GM19193 (cell line): ENCODE measurements around the gene SNRK.

Experiments
- POLR2A ChIP-seq: IDR thresholded peaks from 4 replicates; pipeline ENCODE4 v1.6.1; 2011; ENCODE audit not compliant: insufficient read depth, insufficient read length; ENCODE audit errors: extremely low read depth

SNRK gene

DNA sequence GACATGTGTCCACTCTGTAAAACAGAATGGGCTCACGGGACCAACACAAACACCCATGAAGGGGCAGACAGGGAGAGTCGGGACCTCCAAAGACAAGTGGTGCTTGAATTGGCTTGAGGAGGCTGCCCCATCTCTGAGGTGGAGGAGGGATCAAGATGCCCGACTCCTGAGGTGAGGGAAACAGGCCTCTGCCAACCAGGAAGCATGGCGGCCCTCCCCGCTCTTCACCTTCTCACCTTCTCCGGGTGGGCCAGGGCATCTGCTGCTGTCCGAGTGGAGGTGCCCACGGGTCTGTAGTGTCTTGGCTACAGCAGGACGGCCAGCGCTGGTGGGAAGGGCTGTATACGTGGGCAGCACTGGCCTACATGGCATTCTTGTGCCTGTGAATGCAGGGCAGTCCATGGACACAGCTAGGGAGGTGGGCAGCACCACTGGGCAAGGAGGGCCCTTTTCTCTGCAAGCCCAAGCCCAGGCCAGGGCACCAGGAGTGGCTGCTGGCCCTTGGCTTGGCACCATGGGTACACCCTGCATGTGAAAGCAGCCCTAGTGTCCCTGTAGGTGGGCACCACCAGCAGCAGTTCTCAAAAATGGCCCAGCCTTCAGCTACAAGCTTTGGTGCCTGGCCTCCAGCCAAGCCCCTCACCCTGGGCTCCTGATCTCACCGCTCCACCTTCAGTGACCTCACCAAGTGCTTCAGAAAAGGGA lies 79.4 kb downstream of the SNRK start:
- TF ChIP-seq POLR2A, result no peak

DNA sequence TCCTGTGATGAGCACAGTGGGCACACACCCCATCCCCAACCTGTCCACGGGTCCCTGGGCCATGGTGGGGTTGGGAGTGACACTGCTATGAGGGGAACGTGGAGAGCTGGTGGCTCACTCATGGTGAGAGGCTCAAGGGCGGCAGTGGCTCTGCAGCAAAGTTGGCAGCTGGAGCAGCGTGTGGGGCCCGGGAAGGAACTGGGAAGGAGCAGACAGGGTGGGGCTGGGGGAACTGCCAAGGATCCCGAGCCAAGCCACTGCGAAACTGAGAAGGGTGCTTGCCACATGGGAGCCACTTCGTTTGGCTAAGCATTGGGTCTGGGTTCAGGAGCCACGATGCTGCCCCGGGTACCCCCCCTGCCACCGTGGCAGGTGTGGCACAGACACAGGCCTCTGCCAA lies 80.1 kb downstream of the SNRK start:
- TF ChIP-seq POLR2A, result no peak

DNA sequence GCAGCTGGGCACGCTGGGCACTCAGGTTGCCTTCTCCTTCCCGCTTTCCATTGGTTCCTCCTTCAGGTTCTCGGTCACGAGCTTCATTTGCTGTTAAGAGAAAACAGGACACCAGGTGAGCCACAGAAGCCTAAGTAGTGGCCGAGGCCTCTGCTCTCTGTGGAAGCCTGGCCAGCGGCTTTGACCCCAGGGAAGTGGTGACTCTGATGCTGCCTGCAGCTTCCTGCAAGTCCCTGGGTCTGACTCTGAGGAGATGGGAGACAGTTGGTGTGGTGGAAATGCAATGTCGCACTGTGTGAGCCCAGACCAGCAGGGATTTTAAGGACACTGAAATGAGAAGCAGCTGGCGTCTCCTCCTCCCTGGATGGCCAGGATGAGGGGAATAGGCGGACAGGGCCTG lies 80.5 kb downstream of the SNRK start:
- no peak for TF ChIP-seq POLR2A

DNA sequence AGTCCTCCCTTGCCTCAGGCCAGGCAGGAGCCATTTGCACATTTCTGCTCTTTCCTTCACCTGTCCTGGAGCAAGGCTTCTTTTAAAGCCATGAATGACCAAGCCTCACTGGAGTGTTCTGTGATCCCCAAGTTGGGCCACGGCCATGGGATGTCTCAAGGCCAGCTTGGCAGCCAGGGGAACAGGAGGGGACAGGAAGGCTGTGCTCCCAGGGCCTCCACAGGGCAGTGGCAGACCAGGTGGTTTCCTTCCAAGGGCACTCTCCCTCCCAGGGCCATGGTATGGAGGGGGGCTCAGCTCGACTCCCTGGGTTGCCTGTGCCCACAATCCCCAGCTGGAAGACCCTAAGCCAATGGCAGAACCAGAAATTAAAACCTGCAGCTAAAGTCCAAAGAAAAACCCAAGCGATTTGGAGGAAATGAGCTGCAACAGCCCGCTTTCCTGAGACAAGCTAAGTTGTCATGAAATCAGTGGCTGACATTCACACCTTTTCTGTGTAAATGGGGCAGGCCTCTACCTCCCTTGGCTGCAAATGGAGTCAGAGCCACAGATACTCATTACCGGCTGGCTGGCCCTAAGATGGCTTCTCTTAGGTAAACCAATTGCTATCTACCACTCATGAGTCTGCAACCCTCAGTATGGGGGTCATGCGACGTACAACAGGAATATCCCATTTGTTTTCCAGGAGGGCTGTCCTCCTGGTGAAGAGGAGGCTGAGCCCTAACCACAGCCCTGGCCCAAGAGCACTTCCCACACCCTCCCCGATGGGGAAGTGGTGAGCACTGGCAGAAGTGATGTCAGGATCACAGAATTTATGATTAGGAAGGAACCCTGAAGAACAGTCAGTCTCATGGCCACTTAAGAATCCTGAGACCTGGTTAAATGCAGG lies 83.3 kb downstream of the SNRK start:
- no peak for TF ChIP-seq POLR2A

DNA sequence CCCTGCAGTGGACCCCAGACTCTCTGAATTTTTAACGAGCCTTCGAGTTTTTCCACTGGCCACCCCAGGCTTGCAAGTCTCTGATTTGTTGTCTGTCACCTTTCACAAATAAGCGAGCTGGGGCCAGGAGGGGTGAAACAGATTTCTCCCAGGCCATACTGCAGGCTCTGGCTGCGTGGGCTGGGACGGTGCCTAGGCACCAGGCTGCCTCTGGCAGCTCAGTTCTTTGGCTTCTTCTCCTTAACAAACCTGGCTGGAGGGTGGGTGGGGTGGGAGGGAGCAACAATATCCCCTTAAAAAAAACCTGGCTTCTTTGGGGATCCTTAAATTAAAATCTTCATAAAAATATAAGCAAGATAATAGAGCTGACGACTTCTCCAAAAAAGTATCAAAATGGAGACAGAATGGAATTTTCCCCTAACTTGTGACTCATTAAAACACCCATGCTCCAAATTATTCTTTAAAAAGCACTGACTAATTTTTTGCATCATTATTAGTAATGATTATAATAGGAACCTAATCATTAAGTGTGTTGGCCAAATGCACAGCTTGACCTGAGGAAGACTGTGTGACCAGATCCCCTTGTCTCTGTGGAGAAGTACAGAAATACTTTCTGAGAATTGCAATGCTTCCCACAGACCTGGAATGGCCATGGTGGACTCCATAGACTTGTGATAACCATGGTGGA lies 84.1 kb downstream of the SNRK start:
- no peak for TF ChIP-seq POLR2A

DNA sequence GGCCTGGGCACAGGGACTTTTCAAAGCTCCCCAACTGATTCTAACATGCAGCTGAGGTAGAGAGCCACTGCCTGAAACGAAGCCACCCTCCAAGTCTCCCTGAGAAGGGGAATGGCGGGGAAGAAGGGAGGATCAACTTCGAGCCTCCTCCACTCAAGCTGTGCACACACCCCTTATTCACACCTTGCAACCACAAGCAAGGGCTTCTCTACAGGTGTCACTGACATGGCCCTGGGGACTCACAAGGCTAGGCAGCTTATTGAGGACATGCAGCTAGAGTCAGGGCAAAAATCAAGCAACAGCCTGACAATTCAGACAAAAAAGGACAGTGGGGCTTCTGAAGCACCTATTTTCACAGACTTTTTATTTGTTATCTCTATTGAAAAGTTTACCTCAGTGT lies 85.2 kb downstream of the SNRK start:
- no peak for TF ChIP-seq POLR2A

DNA sequence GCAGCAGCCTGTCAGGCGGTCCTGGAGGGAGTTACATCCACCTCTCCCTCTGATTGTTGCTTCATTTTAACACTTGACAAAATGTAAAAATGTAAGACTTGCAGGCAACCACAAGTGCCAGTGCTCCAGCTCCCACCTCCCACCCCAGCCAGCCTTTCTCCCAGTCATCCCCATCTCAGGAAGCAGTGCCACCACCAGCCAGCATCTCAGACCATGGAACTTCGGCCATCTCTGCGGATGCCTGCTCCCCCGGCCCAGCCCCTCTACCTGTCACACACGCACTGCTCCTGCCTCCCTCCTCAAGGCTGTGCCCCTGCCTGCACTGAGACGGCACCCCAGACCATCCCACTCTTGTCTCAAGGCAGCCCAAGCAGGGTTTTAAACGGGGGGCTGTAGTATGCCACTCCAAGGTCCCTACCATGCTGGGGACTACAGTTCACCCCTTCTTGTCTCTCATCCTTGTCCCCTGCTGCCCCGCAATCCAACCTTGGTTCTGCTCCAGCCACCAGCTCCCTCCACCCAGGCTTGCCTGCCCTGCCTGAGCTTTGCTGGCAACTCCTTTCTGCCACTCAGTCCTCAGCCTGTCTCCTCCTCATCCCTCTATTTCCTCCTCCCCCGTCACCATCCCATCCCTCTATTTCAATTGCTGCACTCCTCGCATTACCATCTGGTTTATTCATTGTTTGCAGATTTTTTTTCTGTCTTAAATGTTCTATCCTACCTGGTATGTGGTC lies 85.8 kb downstream of the SNRK start:
- TF ChIP-seq POLR2A, result no peak

DNA sequence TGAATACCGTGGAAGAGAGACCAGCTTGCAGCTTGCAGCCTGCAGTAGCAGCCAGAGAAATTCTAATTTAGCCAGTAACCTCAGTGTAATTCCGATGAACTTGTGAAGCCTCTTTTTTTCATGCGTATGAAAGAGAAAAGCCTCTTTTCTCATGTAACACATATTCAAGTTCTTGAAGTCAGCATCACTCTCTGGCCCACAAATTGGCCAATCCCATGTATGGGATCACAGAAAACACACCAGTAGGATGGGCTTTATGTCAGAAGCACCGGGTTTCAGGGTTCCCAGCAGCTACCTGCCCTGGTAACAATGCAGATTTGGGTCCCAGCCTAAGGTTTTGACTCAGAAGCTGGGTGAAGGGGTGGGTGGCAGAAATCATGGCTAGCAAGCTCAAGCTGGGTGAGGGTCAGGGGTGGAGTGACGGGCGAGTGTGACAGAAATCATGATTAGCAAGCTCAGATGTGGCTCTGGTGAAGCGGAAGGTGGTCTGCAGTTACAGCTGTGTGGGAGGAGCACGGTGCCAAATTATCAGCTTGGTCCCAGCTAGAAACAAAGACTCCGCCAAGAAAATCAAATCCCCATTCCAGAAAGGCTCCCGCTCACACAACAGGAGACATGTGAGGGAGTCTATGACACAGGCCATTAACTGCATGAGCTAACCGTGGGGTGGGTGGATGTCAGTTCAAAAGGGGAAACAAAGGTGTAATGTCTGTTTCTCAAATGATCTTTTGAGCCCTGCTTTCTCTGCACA lies 86.6 kb downstream of the SNRK start:
- TF ChIP-seq POLR2A, result no peak

DNA sequence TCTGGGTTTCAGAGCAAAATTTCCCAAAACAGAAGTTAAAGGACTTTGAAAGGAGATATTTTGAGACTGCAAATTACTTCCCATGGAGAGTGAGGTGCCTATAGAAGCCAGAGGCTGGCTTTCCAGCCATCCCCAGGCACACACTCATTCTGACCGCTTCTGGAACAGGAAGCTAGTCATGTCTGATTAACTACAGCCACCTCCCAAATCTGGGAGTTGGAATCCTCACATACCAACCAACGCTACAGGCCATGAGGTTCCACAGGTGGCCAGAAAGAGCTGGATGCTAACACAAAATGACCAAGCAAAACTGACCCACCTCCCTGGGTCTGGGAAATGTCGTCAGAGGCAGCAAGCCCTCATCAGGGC lies 87.2 kb downstream of the SNRK start:
- no peak for TF ChIP-seq POLR2A

DNA sequence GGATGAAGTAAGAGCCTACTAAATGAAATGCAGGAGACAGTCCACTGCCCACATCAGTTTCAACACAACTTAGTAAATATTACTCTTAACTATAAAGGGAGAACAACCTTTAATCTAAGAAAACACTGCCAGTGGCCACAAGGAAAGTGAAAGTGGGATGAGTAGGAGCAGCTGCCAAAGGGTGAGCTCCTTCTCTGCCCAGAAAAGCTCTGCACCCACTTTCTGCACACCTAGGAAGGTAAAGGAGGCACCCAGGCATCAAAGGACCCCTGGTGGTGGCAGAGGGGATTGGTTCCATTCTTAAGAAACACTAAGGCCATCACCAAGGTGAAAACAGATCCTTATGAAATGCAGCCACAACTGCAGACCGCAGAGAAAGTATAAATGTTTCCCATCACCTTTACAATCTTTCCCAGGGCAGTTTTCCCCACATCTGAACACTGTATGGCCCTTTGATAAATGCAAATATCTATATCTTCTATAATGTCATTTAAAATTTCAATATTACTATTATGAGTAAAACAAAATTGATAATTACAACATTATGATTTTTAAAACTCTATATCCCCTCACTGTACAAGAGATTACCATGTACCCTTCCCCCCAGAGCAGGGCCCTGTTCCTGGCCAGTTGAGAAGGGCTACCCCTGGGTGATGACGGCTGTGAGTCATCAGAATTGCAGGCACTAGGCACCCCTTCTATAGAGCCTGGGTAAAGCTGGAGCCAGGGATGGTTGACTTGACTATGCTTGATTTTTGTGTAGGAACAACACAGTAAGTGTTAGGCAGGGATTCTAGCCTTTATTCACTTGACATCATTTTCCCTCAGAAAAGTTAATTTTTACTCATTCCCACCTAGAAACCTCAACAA lies 92.0 kb downstream of the SNRK start:
- TF ChIP-seq POLR2A, result no peak

DNA sequence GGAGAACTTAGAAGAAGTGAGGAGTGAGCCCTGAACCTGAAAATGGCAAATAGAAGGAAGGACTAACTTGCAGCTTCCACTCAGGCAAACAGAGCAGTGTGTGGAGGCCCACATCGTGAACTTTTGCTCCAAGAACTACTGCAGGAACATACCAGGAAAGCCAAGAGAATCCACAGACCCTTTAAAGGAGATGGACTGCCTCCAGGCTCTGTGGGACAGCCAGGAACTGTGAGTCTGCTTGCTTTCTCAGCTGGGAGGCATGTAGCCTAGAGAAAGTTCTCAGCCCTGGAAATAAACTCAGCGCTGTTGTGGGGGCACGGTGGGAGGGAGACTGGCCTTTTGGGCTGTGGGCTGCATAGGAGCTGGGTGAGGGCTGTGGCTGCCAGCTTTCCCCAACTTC lies 93.0 kb downstream of the SNRK start:
- no peak for TF ChIP-seq POLR2A

DNA sequence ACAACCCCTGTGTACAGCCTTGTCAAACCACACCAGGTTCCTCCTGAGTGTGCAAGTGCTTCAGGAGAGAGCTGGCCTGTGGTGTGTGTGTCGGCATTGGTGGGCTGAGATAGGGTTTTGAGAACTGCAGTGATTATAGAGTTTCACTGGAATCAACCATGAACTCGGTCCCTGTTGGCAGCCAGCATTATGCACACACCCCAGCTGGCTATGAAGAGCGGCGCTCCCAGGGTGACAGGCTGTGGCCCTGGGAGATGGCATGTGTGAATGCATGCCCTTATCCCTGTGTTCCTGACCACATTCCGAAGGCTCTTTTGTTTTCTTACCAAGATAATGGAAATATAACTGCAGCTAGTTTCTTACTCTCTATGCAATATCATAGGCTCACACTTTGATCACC lies 101.8 kb downstream of the SNRK start:
- no peak for TF ChIP-seq POLR2A

DNA sequence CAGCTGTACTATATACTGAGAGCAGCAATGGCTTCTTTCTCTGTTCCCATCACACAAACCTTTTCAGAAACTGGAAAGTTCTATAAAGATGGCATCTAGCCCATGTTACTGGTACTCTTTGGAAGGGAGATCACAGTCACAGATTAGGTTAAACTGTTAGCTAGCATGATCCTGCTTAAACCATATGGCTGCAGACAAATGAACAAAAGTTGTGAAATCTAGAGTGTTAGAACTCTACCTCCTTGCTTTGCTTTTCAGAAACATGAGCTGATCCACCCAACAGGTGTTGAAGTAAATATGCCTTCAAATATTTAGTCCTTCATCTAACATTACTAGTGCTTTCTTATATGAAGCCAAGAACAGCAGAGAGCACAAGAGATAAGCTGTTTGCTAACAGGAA lies 102.6 kb downstream of the SNRK start:
- TF ChIP-seq POLR2A, result no peak
